Thyroid gland (tissue), 4 donors: ENCODE results near the gene KIAA0408.

Experiments used
- CTCF ChIP-seq, 6 experiments: fragments of 200-600 bp in 3 of 6; fragments of 450-650 bp in 3 of 6; sonication (generic) in 3 of 6; IDR thresholded peaks; one replicate each; pipeline ENCODE4 v1.5.1; 2016 to 2019; ENCODE audit warnings: antibody characterized with exemption in 6 of 6, mild to moderate bottlenecking in 2 of 6, inconsistent platforms in 1 of 6, moderate library complexity in 1 of 6
- POLR2A ChIP-seq, 2 donors: fragments of 450-650 bp; IDR thresholded peaks; one replicate each; pipeline ENCODE4 v1.6.1; 2017; ENCODE audit warnings: antibody characterized with exemption in 2 of 2, mild to moderate bottlenecking in 2 of 2, moderate library complexity in 1 of 2

GRCh38 chr6:127463056-127463455 is 3.9 kb upstream of the KIAA0408 start:
- TF ChIP-seq CTCF (IDR thresholded peaks at IDR 0.05) (no peak), POLR2A (IDR thresholded peaks at IDR 0.05) (no peak)
